Endodermal cell (in vitro differentiated cells): ENCODE data around the gene NAALADL2. TPM values are rescaled to one million over a fixed set of nuclear protein-coding genes. Genes with fewer than 3 reads are reported as not detected.

Source experiments
- DNase-seq: peaks from one replicate; pipeline ENCODE4 v3.0.0-alpha.2; 2017
- H3K27ac ChIP-seq: 2 replicates; pipeline ENCODE4 v1.5.1; 2013; ENCODE audit warnings: mild to moderate bottlenecking, low read depth, low read length, moderate library complexity
- H3K27me3 ChIP-seq: 2 replicates; pipeline ENCODE4 v1.6.1; 2013; ENCODE audit warnings: mild to moderate bottlenecking, low read length, moderate library complexity; ENCODE audit not compliant: insufficient read depth, control insufficient read depth, poor library complexity, severe bottlenecking
- H3K36me3 ChIP-seq: 2 replicates; pipeline ENCODE4 v1.7.0; 2013; ENCODE audit warnings: mild to moderate bottlenecking, low read length, moderate library complexity; ENCODE audit not compliant: control insufficient read depth, insufficient read depth
- H3K4me1 ChIP-seq: one replicate; pipeline ENCODE4 v1.7.0; 2013; ENCODE audit warnings: low read length; ENCODE audit not compliant: control insufficient read depth, insufficient read depth
- H3K4me3 ChIP-seq: 2 replicates; pipeline ENCODE4 v1.5.1; 2013; ENCODE audit warnings: mild to moderate bottlenecking, low read length, moderate library complexity
- H3K9ac ChIP-seq: 2 replicates; pipeline ENCODE4 v1.6.1; 2013; ENCODE audit warnings: mild to moderate bottlenecking, low read length, moderate library complexity; ENCODE audit not compliant: poor library complexity, severe bottlenecking; ENCODE audit errors: extremely low read depth
- H3K9me3 ChIP-seq: 2 replicates; pipeline ENCODE4 v1.6.1; 2013; ENCODE audit warnings: mild to moderate bottlenecking, low read length, moderate library complexity; ENCODE audit not compliant: control insufficient read depth
- H3K27ac Mint-ChIP-seq: 2 replicates; pipeline ENCODE4 v1.8.0; 2020; ENCODE audit warnings: mixed read lengths
- H3K27me3 Mint-ChIP-seq: 2 replicates; pipeline ENCODE4 v1.8.0; 2021; ENCODE audit warnings: mild to moderate bottlenecking, mixed read lengths; ENCODE audit not compliant: insufficient read depth
- H3K36me3 Mint-ChIP-seq: 2 replicates; pipeline ENCODE4 v1.8.0; 2020; ENCODE audit warnings: low read depth, mixed read lengths
- H3K4me1 Mint-ChIP-seq: 2 replicates; pipeline ENCODE4 v1.8.0; 2020; ENCODE audit warnings: mixed read lengths
- H3K4me3 Mint-ChIP-seq: 2 replicates; pipeline ENCODE4 v1.8.0; 2020; ENCODE audit warnings: mild to moderate bottlenecking, moderate library complexity, mixed read lengths
- H3K9me3 Mint-ChIP-seq: 2 replicates; pipeline ENCODE4 v1.8.0; 2020; ENCODE audit warnings: mild to moderate bottlenecking, mixed read lengths
- WGBS, 2 experiments: methylation state at CpG; one replicate each; pipeline versions ENCODE4 v1.1.5 to v1.1.7; 2013; ENCODE audit warnings: missing lambda C conversion rate in 2 of 2, mixed read lengths in 1 of 2; ENCODE audit not compliant: insufficient coverage in 1 of 2, insufficient read length in 1 of 2; 5-methylcytosine and 5-hydroxymethylcytosine counted together
- total RNA-seq, 2 donors: library from RNA; stranded (reverse); fragmentation: NEBNext Ultra II Directional in 1 of 2; extraction: Animal tissue kit (Norgen Biotek cat#: 25700) in 1 of 2; gene quantifications; 2 replicates in 1 of 2; 3 replicates in 1 of 2; pipeline ENCODE4 v1.2.1, GENCODE V29; 2021
- TF ChIP-seq, protein P1 (sequence below): fragments of 200-600 bp; sonication (generic); conservative IDR thresholded peaks from 2 replicates; pipeline ENCODE4 v1.5.0; 2021; ENCODE audit warnings: antibody characterized with exemption, mild to moderate bottlenecking

NAALADL2 gene
- total RNA-seq, 2 donors from 2014 or later: 1.6 to 1.8 TPM

- H3K36me3 ChIP-seq: no peaks in the 10 kb centered on the region
- no peak for DNase-seq
- peaks cover 8% of the 10 kb centered on the region for H3K4me1 Mint-ChIP-seq
- no peaks in the 10 kb centered on the region for H3K9me3 Mint-ChIP-seq
- TF ChIP-seq, protein P1, sequence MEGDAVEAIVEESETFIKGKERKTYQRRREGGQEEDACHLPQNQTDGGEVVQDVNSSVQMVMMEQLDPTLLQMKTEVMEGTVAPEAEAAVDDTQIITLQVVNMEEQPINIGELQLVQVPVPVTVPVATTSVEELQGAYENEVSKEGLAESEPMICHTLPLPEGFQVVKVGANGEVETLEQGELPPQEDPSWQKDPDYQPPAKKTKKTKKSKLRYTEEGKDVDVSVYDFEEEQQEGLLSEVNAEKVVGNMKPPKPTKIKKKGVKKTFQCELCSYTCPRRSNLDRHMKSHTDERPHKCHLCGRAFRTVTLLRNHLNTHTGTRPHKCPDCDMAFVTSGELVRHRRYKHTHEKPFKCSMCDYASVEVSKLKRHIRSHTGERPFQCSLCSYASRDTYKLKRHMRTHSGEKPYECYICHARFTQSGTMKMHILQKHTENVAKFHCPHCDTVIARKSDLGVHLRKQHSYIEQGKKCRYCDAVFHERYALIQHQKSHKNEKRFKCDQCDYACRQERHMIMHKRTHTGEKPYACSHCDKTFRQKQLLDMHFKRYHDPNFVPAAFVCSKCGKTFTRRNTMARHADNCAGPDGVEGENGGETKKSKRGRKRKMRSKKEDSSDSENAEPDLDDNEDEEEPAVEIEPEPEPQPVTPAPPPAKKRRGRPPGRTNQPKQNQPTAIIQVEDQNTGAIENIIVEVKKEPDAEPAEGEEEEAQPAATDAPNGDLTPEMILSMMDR: no peak
- no peak overlapping the region for H3K4me3 ChIP-seq
- no peak overlapping the region for H3K27ac Mint-ChIP-seq
- no peak overlapping the region for H3K4me3 Mint-ChIP-seq
- H3K27me3 Mint-ChIP-seq: no peaks in the 10 kb centered on the region
- no peak overlapping the region for H3K9ac ChIP-seq
- WGBS, 2 experiments: 100% methylated on average over 1 of the region's 1 CpG; no CpG with 5 or more reads in 1 of the 2 experiments
- no peaks in the 10 kb centered on the region for H3K4me1 ChIP-seq
- no peaks in the 10 kb centered on the region for H3K27me3 ChIP-seq
- no peak overlapping the region for H3K27ac ChIP-seq
- H3K36me3 Mint-ChIP-seq: no peaks in the 10 kb centered on the region
- H3K9me3 ChIP-seq: no peaks in the 10 kb centered on the region
Measured at GRCh38 chr3:175580318-175580717, 721.2 kb downstream of the NAALADL2 start.

DNA sequence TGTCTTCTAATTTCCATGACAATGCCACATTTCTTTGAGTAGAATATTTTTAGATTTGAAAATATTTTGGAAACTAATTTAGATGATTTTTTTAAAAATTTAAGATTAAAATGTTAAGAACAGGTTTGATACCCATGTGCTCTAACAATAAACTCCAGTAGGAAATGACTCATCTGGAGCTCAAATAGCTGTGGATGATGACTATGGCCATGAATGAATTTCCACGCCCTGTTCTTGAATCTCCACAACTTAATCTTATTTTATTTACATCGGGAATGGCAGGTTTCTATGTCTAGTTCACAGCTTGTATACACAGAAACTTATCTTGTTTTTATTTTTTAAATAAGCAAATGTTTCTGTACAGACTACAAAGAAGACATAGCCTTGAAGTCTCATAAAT is 726.8 kb downstream of the NAALADL2 start:
- no peak overlapping the region for H3K27ac Mint-ChIP-seq
- DNase-seq: no peak
- no peak overlapping the region for H3K27ac ChIP-seq
- no peaks in the 10 kb centered on the region for H3K36me3 ChIP-seq
- no peak overlapping the region for H3K9ac ChIP-seq
- no peaks in the 10 kb centered on the region for H3K36me3 Mint-ChIP-seq
- H3K4me1 Mint-ChIP-seq: no peaks in the 10 kb centered on the region
- WGBS, 2 experiments: 90% methylated on average over 2 of the region's 2 CpGs; no CpG with 5 or more reads in 1 of the 2 experiments
- H3K27me3 Mint-ChIP-seq: no peaks in the 10 kb centered on the region
- TF ChIP-seq, protein P1: no peak
- H3K9me3 Mint-ChIP-seq: no peaks in the 10 kb centered on the region
- no peaks in the 10 kb centered on the region for H3K4me1 ChIP-seq
- H3K9me3 ChIP-seq: no peaks in the 10 kb centered on the region
- no peaks in the 10 kb centered on the region for H3K27me3 ChIP-seq
- no peak overlapping the region for H3K4me3 ChIP-seq
- no peak overlapping the region for H3K4me3 Mint-ChIP-seq

- TF ChIP-seq, protein P1: no peak
- Histone ChIP-seq H3K27me3 (no peaks in the 10 kb centered on the region), H3K4me1 (no peaks in the 10 kb centered on the region), H3K36me3 (no peaks in the 10 kb centered on the region), H3K27ac (no peak overlapping the region), H3K4me3 (no peak overlapping the region), H3K9ac (no peak overlapping the region), H3K9me3 (no peaks in the 10 kb centered on the region)
- 89% methylated on average over 3 of the region's 3 CpGs; no CpG with 5 or more reads in 1 of the 2 experiments for WGBS, 2 experiments
- H3K4me1 Mint-ChIP-seq: no peaks in the 10 kb centered on the region
- H3K27me3 Mint-ChIP-seq: no peaks in the 10 kb centered on the region
- H3K36me3 Mint-ChIP-seq: no peaks in the 10 kb centered on the region
- no peak overlapping the region for H3K4me3 Mint-ChIP-seq
- DNase-seq: no peak
- no peak overlapping the region for H3K27ac Mint-ChIP-seq
- H3K9me3 Mint-ChIP-seq: peaks cover 17% of the 10 kb centered on the region
Measured at GRCh38 chr3:175590745-175591144, 731.6 kb downstream of the NAALADL2 start.
